Subcutaneous adipose tissue (tissue), 4 donors: ENCODE measurements around the gene HSDL1. TPM values are rescaled to one million over a fixed set of nuclear protein-coding genes. Genes with fewer than 3 reads are reported as not detected.

ENCODE experiments used
- CTCF ChIP-seq: fragments of 450-650 bp; IDR thresholded peaks from one replicate; pipeline ENCODE4 v1.5.1; 2016; ENCODE audit warnings: low read depth, mild to moderate bottlenecking, control low read depth, antibody characterized with exemption, moderate library complexity
- total RNA-seq, 4 donors: library from RNA; depleted of rRNA; stranded (reverse); fragments of >200 nt; gene quantifications; one replicate each; pipeline ENCODE4 v1.1.0, GENCODE V29; 2016

The HSDL1 gene
- total RNA-seq, 4 donors from 2014 or later = 13.9 to 23.3 (median 20.6) TPM

GRCh38 chr16:84175350-84176081 is 30.5 kb upstream of the HSDL1 start:
- TF ChIP-seq CTCF = no peak

- TF ChIP-seq CTCF = no peak
Measured at GRCh38 chr16:84174396-84174795, 29.4 kb upstream of the HSDL1 start.

- no peak for TF ChIP-seq CTCF
Measured at GRCh38 chr16:84169765-84170310, 24.9 kb upstream of the HSDL1 start.

GRCh38 chr16:84166796-84167695 is 22.1 kb upstream of the HSDL1 start:
- no peak for TF ChIP-seq CTCF

- TF ChIP-seq CTCF = no peak
Measured at GRCh38 chr16:84165746-84166145, 20.8 kb upstream of the HSDL1 start.

- no peak for TF ChIP-seq CTCF
Measured at GRCh38 chr16:84161801-84162200, 16.8 kb upstream of the HSDL1 start.

GRCh38 chr16:84161037-84161436 is 16.1 kb upstream of the HSDL1 start:
- no peak for TF ChIP-seq CTCF
